Measurements from ENCODE around the gene RPGRIP1.

- TF ChIP-seq CTBP1 (IDR thresholded peaks at IDR 0.05; ENCODE audit: borderline replicate concordance), result no peak
- no peak for TF ChIP-seq BHLHE40 (IDR thresholded peaks at IDR 0.05; ENCODE audit: borderline replicate concordance)
- no peak for TF ChIP-seq LEF1 (IDR thresholded peaks at IDR 0.05; ENCODE audit: borderline replicate concordance)
- no peak for TF ChIP-seq ELF4 (IDR thresholded peaks at IDR 0.05)
- no peak for TF ChIP-seq FOXK2 (IDR thresholded peaks at IDR 0.05)
- no peak for TF ChIP-seq FOXM1 (IDR thresholded peaks at IDR 0.05; ENCODE audit: borderline replicate concordance)
- no peak for TF ChIP-seq TARDBP (IDR thresholded peaks at IDR 0.05)
- no peak for TF ChIP-seq SP1 (IDR thresholded peaks at IDR 0.05)
- no peak for TF ChIP-seq SUZ12 (IDR thresholded peaks at IDR 0.05)
Measured at GRCh38 chr14:21267886-21268616, 11.8 kb upstream of the RPGRIP1 start.
